ENCODE measurements around the gene SH3TC1. TPM values are rescaled to one million over a fixed set of nuclear protein-coding genes. Genes with fewer than 3 reads are reported as not detected.

The SH3TC1 gene
- total and polyA plus RNA-seq, 2 of the 13 experiments (the other 11 are each of a cell fraction or from before 2014, with no cell fraction given), result 14.9 to 21.8 TPM

DNA sequence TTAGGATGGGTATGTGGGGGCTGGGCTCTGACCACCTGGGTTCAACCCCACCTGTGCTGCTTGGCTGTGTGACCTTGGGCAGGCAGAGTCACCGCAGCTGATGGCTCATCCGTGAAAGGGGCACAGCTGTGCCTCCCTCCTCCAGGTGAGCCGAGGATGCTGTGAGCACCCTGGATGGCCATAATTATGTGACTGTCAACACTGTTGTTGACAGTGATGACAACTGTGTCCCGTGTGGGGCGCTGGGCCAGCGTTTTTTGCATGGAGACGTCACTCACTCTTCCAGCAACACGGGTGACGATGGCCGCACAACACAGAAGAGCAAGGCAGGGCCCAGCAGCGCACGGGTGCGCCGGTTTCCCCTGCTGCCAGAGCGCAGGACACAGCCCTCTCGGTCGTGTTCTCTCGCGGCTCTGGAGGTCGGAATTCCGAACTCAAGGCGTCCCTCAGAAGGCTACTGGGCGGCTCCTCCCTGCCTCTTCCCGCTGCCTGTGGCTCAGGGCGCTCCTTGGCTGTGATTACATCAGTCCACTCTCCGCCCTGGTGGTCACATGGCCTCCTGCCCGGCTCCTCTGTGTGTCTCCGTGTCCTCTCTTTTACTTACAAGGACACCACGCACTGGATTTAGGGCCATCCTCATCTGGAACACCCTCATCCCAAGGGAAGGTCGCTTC, 1.3 kb downstream of the SH3TC1 start (continued):
- TF ChIP-seq, protein P1, sequence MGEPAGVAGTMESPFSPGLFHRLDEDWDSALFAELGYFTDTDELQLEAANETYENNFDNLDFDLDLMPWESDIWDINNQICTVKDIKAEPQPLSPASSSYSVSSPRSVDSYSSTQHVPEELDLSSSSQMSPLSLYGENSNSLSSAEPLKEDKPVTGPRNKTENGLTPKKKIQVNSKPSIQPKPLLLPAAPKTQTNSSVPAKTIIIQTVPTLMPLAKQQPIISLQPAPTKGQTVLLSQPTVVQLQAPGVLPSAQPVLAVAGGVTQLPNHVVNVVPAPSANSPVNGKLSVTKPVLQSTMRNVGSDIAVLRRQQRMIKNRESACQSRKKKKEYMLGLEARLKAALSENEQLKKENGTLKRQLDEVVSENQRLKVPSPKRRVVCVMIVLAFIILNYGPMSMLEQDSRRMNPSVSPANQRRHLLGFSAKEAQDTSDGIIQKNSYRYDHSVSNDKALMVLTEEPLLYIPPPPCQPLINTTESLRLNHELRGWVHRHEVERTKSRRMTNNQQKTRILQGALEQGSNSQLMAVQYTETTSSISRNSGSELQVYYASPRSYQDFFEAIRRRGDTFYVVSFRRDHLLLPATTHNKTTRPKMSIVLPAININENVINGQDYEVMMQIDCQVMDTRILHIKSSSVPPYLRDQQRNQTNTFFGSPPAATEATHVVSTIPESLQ (CRISPR knock-in tag; conservative IDR thresholded peaks at IDR 0.05), result no peak
- TF ChIP-seq MED13 (CRISPR knock-in tag; IDR thresholded peaks at IDR 0.05), result no peak
- TF ChIP-seq RNF2 (conservative IDR thresholded peaks at IDR 0.05; ENCODE audit: low read depth), result no peak
- no peak for TF ChIP-seq ATF7 (IDR thresholded peaks at IDR 0.05)
- no peak; the same call in 1 of the 2 replicates for TF ChIP-seq ATF7 (CRISPR knock-in tag; IDR thresholded peaks at IDR 0.05)
- TF ChIP-seq MAFG (CRISPR knock-in tag; IDR thresholded peaks at IDR 0.05), result no peak
- TF ChIP-seq, protein P2, sequence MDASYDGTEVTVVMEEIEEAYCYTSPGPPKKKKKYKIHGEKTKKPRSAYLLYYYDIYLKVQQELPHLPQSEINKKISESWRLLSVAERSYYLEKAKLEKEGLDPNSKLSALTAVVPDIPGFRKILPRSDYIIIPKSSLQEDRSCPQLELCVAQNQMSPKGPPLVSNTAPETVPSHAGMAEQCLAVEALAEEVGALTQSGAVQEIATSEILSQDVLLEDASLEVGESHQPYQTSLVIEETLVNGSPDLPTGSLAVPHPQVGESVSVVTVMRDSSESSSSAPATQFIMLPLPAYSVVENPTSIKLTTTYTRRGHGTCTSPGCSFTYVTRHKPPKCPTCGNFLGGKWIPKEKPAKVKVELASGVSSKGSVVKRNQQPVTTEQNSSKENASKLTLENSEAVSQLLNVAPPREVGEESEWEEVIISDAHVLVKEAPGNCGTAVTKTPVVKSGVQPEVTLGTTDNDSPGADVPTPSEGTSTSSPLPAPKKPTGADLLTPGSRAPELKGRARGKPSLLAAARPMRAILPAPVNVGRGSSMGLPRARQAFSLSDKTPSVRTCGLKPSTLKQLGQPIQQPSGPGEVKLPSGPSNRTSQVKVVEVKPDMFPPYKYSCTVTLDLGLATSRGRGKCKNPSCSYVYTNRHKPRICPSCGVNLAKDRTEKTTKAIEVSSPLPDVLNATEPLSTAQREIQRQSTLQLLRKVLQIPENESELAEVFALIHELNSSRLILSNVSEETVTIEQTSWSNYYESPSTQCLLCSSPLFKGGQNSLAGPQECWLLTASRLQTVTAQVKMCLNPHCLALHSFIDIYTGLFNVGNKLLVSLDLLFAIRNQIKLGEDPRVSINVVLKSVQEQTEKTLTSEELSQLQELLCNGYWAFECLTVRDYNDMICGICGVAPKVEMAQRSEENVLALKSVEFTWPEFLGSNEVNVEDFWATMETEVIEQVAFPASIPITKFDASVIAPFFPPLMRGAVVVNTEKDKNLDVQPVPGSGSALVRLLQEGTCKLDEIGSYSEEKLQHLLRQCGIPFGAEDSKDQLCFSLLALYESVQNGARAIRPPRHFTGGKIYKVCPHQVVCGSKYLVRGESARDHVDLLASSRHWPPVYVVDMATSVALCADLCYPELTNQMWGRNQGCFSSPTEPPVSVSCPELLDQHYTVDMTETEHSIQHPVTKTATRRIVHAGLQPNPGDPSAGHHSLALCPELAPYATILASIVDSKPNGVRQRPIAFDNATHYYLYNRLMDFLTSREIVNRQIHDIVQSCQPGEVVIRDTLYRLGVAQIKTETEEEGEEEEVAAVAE (CRISPR knock-in tag; IDR thresholded peaks at IDR 0.05; ENCODE audit: borderline replicate concordance), result no peak
- no peak for TF ChIP-seq KDM5A (IDR thresholded peaks at IDR 0.05; ENCODE audit: borderline replicate concordance, low read length)
- TF ChIP-seq ZBTB7A (CRISPR knock-in tag; IDR thresholded peaks at IDR 0.05), result no peak
- TF ChIP-seq EHMT2 (IDR thresholded peaks at IDR 0.05; ENCODE audit: borderline replicate concordance, low read depth, low read length), result no peak
- no peak for TF ChIP-seq ZBTB7B (CRISPR knock-in tag; IDR thresholded peaks at IDR 0.05)
- TF ChIP-seq ZNF678 (CRISPR knock-in tag; IDR thresholded peaks at IDR 0.05), result no peak
- TF ChIP-seq, protein P3, sequence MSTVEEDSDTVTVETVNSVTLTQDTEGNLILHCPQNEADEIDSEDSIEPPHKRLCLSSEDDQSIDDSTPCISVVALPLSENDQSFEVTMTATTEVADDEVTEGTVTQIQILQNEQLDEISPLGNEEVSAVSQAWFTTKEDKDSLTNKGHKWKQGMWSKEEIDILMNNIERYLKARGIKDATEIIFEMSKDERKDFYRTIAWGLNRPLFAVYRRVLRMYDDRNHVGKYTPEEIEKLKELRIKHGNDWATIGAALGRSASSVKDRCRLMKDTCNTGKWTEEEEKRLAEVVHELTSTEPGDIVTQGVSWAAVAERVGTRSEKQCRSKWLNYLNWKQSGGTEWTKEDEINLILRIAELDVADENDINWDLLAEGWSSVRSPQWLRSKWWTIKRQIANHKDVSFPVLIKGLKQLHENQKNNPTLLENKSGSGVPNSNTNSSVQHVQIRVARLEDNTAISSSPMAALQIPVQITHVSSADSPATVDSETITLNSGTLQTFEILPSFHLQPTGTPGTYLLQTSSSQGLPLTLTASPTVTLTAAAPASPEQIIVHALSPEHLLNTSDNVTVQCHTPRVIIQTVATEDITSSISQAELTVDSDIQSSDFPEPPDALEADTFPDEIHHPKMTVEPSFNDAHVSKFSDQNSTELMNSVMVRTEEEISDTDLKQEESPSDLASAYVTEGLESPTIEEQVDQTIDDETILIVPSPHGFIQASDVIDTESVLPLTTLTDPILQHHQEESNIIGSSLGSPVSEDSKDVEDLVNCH (CRISPR knock-in tag; IDR thresholded peaks at IDR 0.05), result no peak
- no peak for TF ChIP-seq ZNF496 (CRISPR knock-in tag; IDR thresholded peaks at IDR 0.05; ENCODE audit: insufficient replicate concordance)
- TF ChIP-seq, protein P4, sequence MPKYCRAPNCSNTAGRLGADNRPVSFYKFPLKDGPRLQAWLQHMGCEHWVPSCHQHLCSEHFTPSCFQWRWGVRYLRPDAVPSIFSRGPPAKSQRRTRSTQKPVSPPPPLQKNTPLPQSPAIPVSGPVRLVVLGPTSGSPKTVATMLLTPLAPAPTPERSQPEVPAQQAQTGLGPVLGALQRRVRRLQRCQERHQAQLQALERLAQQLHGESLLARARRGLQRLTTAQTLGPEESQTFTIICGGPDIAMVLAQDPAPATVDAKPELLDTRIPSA (CRISPR knock-in tag; IDR thresholded peaks at IDR 0.05; ENCODE audit: borderline replicate concordance), result no peak; the same call in 1 of the 2 replicates
- 0 out of 2 replicates have a peak, but pooled peaks have one; percentile 32 for TF ChIP-seq ADNP (CRISPR knock-in tag; IDR thresholded peaks at IDR 0.05)
- TF ChIP-seq ZBTB38 (CRISPR knock-in tag; IDR thresholded peaks at IDR 0.05), result 0 out of 2 replicates have a peak, but pooled peaks have one; percentile 7
- TF ChIP-seq RCOR2 (CRISPR knock-in tag; IDR thresholded peaks at IDR 0.05), result no peak

All from HepG2 (cell line).